ENCODE measurements around the gene MCF2L.

GRCh38 chr13:113066142-113066455 lies 97.1 kb downstream of the MCF2L start:
- no peak for TF ChIP-seq CTCF (IDR thresholded peaks at IDR 0.05; ENCODE audit: low read length)
- no peak for TF ChIP-seq EZH2 (optimal IDR thresholded peaks at IDR 0.05; ENCODE audit: low read depth, low read length)
